ENCODE data around the gene AKR1A1.
"Not testable (repeated sequence)": the region's sequence is repeated elsewhere in the genome, so short reads cannot be mapped to it uniquely, and the experiment has no call there.

The AKR1A1 gene

DNA sequence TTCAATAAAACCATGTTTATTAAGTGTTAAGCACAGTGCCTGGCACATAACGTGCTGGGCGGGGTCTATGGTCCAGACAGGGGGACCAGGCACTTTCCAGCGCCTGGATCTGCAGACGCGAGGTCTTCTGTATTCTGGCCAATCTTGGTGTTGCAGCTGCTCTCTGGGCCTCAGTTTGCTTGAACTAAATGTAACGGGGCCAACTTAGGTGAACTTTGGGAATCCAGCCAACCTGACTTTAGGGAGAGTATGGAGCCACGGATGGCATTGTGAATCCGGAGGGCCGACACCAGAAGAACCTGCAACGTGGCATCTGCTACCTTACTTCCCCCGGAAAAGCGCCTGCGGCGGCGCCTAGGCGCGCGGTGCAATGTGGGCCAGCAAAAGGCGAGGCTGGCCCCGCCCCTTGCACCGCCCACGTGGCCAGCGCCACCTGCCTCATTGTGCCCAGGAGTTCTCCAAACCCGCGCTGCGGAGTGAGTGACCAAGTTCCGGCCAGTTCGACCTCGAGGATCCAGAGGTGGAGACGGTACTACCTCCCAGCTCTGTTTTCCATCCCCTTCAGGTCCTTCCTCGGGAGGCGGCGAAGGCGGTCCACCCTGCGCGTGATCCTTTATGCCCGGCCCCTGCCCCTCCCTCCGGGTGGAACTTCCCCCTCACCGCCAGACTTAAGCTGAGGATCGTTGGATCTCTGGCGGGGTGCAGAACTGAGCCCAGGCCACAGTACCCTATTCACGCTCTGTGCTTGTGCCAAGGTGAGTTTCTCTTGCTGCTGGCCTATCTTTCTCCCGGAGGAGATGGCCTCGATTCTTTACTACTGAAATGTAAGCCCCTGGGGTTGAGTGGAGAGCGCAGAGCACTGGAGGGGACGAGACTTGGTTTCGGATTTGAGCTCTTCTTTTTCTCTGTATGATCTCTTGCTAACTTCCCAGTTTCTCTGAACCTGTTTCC lies at the start of gene AKR1A1:
Gene AKR1A1, plus strand, starts transcription at position 426 of the 951 bp plus-strand sequence. CDS start 10,969 bp downstream, outside the sequence.
- DNase-seq (ENCODE audit: low read depth): peak; percentile 62

DNA sequence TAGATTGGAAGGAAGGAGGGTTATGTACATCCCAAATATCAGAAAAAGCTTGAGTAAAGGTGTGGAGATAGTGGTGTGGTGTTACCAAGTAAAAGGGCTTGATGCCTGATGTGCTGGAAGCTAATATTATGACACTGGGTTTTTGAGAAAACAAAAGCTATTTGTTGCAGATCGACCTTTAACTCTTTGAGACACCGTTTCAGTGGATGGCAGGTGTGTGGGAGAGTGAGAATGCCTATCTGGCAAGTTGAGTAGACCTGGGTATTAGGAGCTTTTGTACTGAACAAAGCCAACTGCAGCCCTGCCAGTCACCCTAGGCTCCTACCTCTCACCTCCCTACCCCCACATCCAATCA lies 49.1 kb upstream of the AKR1A1 start:
- no peak for DNase-seq (ENCODE audit: low read depth)

DNA sequence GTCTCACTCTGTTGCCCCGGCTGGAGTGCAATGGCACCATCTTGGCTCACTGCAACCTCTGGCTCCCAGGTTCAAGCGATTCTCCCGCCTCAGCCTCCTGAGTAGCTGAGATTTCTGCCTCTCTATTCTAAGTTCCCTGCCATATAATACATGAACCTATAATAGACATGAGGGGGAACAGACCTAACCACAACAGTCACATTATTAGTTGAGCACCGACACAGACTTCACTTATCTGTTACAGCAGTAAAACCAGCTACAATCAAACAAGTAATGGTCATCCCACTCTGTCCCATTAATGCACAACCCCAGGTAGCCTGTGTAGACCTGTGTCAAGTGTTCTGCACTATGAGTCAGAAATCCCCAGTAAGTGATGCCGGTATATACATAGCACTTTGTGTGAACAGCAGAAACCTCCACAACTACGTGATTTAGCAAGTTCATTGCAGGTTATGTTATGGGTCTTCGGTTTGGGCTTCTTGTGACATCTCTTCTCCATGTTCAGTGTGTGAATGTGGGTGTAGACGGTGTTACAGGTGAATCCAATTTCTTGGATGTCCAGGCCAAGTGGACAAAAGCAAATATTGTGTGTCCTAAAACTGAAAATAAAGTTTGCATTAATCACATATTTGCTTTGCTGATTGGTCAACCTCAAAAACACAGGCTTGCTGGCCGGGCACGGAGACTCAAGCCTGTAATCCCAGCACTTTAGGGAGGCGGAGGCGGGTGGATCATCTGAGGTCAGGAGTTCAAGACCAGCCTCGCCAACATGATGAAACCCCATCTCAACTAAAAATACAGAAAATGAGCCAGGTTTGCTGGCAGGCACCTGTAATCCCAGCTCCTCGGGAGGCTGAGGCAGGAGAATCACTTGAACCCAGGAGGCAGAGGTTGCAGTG lies 46.9 kb upstream of the AKR1A1 start:
- no peak for DNase-seq (ENCODE audit: low read depth)

DNA sequence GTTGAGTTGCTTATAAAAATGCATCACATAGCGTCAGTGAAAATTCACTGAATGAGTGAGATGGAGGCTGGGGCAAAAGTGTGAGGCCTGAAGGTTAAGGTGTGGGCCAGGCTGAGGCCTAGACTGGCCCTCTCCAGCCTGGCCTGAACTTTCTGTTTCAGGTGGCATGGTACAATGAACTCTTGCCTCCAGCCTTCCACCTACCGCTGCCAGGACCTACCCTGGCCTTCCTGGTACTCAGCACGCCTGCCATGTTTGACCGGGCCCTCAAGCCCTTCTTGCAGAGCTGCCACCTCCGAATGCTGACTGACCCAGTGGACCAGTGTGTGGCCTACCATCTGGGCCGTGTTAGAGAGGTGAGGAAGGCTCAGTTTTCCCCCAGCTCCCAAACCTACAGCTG lies 43.4 kb upstream of the AKR1A1 start:
- no peak for DNase-seq (ENCODE audit: low read depth)

DNA sequence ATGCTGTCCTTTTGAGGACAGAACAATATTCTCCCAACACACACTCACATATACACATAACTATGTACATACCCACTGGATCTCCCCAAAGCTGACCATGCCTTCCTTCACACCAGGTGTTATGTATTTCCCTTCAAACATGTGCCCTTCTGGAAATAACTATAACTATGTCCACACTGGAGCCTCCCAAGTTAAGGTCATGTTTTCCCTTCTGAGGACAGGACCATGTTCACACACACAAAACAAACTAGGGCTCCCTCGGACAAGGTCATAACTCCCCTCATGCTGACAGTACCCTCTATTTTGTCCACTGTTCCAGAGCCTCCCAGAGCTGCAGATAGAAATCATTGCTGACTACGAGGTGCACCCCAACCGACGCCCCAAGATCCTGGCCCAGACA lies 42.7 kb upstream of the AKR1A1 start:
- DNase-seq (ENCODE audit: low read depth): no peak

DNA sequence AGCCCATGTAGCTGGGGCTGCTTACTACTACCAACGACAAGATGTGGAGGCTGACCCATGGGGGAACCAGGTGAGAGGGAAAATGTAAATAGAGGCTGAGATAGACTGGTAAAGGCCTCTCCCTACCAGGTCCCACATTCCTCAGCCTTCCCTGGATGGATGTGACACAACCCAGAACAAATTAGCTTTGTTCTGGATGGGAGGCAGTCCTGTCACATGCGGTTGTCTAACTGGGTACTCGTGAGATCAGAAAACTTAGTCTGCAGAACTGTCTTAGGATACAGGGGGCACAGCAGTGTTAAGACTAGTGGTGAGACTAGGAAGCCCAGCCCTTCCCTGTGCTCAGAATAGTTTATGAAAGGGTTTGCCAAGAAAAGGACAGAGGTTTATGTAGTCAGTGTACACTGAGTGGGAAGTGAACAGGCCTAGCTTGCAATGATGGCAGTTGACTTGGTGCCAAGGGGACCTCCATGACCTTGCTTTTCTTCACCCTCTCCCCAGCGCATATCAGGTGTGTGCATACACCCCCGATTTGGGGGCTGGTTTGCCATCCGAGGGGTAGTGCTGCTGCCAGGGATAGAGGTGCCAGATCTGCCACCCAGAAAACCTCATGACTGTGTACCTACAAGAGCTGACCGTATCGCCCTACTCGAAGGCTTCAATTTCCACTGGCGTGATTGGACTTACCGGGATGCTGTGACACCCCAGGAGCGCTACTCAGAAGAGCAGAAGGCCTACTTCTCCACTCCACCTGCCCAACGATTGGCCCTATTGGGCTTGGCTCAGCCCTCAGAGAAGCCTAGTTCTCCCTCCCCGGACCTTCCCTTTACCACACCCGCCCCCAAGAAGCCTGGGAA lies 42.1 kb upstream of the AKR1A1 start:
- DNase-seq (ENCODE audit: low read depth): no peak

DNA sequence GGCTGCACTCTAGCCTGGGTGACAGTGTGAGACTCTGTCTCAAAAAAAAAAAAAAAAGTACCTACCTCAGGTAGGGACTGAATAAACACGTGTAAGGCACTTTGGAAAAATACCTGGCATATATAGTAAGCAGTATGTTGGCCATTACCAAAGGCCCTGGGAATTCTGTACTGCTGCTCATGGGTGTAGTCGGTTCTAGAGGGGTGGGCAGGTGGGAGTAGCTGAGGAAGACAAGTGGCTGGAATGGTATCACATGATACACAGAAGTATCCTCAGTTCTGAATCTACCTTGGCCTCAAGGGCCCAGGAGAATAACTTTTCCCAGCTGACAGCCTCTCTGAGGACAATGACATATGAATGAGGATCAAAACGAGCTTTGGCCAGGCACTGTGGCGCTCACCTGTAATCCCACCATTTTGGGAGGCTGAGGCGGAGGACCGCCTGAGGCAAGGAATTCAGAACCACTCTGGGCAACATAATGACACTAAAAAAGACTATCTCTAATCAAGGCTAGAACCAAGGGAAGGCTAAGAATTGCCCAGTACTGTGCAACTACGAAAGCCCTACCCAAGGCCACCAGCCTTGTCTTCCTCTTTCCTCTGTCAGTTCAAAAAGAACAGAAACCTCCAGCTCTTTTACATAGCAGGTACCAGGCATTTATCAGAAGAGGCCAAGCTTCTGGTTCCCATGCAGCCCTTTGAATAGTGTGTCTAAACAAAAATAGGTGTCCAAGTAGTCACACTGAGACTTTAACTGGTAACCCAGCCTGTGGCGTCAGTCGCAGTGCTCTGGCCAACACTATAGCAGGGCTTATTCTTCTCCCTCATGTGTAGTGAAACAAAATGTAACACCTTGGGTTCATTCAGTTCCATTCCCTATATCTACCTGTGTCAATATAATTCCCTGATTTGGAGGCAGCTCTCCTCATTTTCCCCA lies 40.3 kb upstream of the AKR1A1 start:
- DNase-seq (ENCODE audit: low read depth): no peak

DNA sequence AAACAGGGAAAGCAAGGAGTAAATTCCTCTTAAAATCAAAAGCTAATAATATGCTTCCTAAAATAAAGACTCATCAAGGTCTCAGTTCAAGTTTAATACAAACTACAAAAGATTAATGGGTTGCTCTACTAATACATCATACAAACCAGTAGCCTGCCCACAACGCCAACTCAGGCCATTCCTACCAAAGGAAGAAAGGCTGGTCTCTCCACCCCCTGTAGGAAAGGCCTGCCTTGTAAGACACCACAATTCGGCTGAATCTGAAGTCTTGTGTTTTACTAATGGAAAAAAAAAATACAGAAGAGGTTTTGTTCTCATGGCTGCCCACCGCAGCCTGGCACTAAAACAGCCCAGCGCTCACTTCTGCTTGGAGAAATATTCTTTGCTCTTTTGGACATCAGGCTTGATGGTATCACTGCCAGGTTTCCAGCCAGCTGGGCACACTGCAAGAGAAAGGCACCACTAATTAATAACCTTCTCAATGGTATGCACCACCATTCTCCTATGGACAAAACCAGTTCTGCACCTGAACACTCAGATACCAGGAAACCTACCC lies 39.6 kb upstream of the AKR1A1 start:
- no peak for DNase-seq (ENCODE audit: low read depth)

DNA sequence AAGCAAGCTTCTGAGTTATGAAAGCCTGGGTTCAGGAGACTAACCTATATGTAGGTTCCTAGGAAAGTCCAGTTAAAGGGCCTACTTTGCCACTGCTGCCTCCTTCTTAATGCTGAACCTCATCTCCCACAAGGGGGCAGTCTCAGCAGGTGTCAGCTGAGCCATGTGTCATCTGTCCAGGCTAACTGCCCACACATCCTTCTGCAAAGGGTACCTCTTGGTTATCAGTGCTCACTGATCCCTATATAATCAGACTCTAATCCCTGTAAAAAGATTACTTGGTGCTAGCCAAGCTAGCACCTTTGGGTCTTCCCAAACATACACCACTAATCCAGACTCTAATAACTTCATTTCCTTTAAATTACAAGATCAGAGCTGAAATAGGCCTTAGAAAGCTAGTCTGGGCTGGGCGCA lies 38.0 kb upstream of the AKR1A1 start:
- DNase-seq (ENCODE audit: low read depth): peak; percentile 16

DNA sequence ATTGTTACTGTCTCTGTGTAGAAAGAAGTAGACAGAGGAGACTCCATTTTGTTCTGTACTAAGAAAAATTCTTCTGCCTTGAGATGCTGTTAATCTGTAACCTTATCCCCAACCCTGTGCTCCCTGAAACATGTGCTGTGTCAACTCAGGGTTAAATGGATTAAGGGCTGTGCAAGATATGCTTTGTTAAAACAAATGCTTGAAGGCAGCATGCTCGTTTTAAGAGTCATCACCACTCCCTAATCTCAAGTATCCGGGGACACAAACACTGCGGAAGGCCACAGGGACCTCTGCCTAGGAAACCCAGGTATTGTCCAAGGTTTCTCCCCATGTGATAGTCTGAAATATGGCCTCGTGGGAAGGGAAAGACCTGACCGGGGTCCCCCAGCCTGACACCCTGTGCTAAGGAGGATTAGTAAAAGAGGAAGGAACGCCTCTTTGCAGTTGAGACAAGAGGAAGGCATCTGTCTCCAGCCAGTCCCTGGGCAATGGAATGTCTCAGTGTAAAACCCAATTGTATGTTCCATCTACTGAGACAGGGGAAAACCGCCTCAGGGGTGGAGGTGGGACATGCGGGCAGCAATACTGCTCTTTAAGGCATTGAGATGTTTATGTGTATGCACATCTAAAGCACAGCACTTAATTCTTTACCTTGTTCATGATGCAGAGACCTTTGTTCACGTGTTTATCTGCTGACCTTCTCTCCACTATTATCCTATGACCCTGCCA lies 36.9 kb upstream of the AKR1A1 start:
- DNase-seq (ENCODE audit: low read depth): not testable (repeated sequence)

DNA sequence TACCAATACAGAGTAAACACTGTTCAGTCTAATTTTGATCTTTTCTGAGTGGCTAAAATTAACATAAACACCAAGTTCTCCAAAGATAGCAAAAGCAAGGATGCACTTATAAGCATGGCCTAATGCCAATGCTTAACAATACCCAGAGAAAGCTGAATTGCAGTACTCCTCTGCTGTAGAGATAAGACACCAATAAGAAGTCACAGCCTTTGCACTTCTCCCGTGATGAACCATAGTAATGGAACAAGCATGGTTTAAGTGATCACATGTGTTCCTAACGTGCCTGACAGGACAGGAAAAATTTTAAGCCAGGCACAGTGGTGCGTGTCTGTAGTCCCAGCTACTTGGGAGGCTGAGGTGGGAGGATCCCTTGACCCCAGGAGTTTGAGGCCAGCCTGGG lies 34.6 kb upstream of the AKR1A1 start:
- DNase-seq (ENCODE audit: low read depth): no peak

DNA sequence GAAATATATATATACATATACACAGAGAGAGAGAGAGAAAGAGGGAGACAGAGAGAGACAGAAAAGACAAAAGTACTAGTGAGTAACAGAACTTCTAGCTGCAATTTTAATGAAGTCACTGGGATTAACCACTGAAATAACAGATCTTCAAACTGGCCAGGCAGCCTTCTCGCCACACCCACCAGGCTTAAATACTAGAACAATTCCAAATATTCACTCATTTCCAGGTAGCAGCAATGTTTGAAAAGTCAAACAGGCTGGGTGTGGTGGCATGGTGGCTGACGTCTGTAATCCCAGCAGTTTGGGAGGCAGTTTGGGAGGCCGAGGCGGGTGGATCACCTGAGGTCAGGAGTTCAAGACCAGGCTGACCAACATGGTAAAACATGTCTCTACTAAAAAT lies 34.2 kb upstream of the AKR1A1 start:
- DNase-seq (ENCODE audit: low read depth): no peak

DNA sequence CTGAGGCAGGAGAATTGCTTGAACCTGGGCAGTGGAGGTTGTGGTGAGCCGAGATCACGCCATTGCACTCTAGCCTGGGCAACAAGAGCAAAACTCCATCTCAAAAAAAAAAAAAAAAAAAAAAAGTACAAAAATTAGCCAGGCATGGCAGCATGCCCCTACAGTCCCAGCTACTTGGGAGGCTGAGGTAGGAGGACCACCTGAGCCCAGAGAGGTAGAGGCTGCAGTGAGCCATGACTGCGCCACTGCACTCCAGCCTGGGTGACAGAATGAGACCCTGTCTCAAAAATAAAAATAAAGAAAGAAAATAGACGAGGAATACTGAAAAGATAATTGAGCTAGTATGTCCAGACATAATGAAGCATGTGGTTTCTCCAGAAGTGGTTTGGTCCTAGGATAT lies 32.3 kb upstream of the AKR1A1 start:
- not testable (repeated sequence) for DNase-seq (ENCODE audit: low read depth)

DNA sequence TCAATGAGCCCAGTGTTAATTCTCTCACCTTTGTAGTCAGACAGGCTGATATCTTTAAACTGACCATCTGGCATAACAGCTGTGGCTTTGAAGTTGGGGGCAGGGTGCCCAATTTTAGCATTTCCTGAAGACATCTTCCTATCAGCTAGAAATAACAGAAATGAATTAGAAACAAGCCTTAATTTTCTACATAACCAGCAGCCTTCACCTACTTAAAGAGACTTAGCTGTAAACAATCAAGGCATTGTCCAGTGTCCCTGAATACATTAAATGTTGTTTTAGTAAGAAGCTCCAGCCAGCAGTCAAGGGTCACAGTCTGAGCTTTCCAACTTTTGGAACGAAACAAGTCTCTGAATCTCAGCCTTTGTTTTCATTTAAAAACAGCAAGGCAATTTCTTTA lies 31.7 kb upstream of the AKR1A1 start:
- DNase-seq (ENCODE audit: low read depth): no peak

DNA sequence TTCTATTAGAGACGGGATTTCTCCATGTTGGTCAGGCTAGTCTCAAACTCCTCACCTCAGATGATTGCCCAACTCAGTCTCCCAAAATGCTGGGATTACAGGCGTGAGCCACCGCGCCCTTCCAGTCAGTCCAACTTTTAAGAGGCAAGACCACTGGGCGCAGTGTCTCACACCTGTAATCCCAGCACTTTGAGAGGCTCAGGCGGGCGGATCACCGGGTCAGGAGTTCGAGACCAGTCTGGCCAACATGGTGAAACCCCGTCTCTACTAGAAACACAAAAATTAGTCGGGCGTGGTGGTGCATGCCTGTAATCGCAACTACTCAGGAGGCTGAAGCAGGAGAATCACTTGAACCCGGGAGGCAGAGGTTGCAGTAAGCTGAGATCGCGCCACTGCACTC lies 30.9 kb upstream of the AKR1A1 start:
- not testable (repeated sequence) for DNase-seq (ENCODE audit: low read depth)

DNA sequence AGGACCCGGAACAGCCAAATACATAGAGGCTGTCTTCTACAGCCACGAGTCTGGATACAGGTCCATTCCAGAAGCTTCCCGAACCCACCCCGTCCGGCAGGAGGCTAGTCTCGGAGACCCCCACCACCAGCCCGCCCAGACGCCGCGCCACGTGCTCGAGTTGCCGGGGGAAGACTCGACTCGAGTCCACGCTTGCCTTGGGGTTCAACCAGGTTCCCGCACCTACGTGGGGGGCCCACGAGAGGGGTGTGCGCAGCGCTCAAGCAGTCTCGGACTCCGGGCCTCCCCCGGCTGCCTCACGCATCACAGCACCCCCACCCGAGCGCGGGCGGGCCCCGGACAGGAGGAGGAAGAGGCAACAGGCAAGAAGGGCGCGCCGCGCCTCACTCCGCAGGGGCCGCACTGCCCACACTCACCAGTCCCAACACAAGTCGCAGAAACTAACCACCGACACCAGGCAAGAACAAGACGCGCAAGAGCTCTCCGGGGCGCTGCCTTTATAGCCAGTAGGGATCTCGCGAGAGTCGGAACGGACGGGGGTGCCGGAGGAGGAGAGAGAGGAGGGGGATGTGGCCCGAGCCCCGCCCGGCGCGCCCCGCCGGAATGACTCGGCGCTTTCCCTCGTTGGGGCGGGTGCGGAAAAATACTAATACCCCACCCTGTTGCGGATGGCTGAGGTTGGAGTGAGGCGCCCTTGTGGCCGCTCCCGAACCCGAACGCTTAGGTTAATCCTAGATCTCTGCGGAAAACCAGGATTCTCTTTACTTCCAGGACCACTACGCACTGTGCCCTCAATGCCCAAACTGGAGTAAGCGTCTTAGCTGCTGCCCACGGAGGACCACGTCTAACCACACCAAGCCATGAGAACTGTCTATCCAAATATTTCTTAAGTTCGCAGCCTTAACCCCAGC lies 29.0 kb upstream of the AKR1A1 start, which contains the start of gene PRDX1:
Gene PRDX1, minus strand, starts transcription at position 472 of the 911 bp plus-strand sequence. CDS start 2,841 bp downstream, outside the sequence.
- peak; percentile 91 for DNase-seq (ENCODE audit: low read depth)

DNA sequence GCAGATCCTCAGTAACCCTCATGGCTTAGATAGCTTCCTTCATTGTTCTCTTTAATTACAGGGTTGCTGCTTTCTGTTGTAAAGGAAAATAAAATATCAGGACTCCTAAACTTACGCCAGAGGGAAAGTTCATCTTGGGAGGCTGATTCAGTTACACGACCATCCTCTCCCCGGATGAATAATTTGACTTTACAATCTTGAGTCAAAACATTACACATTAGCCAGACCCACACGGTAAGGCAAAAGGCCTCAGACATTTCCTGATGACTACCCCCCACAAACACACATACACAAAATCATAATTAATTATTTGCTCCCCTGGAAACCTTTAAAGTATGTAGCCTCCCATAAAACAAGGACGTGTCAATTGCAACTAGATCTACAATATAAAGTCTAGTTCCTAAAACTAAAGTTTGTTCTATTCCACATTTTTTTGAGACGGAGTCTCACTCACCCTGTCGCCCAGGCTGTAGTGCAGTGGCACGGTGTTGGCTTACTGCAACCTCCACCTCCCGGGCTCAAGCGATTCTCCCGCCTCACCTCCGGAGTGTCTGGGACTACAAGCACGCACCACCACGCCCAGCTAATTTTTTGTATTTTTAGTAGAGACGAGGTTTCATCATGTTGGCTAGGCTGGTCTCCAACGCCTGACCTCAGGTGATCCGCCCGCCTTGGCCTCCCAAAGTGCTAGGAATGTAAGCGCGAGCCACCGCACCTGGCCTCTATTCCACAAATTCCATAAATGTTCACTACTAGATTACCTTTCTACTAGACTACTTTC lies 28.1 kb upstream of the AKR1A1 start:
- DNase-seq (ENCODE audit: low read depth): no peak

DNA sequence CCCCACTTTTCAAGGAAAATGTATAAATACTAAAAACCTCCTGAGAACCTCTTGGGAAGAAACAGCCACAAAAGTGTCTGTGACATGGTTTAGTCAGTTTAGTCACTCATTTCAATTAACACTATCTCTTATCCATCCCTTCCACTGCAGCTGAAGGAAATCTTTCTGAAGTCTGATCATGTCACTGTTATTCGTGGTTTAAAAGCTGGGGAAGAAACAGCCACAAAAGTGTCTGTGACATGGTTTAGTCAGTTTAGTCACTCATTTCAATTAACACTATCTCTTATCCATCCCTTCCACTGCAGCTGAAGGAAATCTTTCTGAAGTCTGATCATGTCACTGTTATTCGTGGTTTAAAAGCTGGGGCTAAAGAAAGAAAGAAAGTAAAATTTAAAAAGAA lies 27.1 kb upstream of the AKR1A1 start:
- not testable (repeated sequence) for DNase-seq (ENCODE audit: low read depth)
